ENCODE measurements around the gene XKR3.
"Not testable (repeated sequence)": the region's sequence is repeated elsewhere in the genome, so short reads cannot be mapped to it uniquely, and the experiment has no call there.

Gene XKR3

GRCh38 chr22:16804882-16805281 is 20.3 kb downstream of the XKR3 start:
- no peak for DNase-seq (ENCODE audit: low spot score)

GRCh38 chr22:16803255-16803917 is 21.8 kb downstream of the XKR3 start:
- DNase-seq (ENCODE audit: low spot score): no peak

GRCh38 chr22:16801571-16801970 is 23.6 kb downstream of the XKR3 start:
- no peak for DNase-seq (ENCODE audit: low spot score)

GRCh38 chr22:16801088-16801487 is 24.1 kb downstream of the XKR3 start:
- no peak for DNase-seq (ENCODE audit: low spot score)

GRCh38 chr22:16800358-16800757 is 24.9 kb downstream of the XKR3 start:
- DNase-seq (ENCODE audit: low spot score): no peak

- not testable (repeated sequence) for DNase-seq (ENCODE audit: low spot score)
These were observed 29.7 kb downstream of the XKR3 start for GRCh38 chr22:16795504-16795903.

- DNase-seq (ENCODE audit: low spot score): no peak
These were observed 31.4 kb downstream of the XKR3 start for GRCh38 chr22:16793831-16794230.

- DNase-seq (ENCODE audit: low spot score): no peak
These were observed 35.2 kb downstream of the XKR3 start for GRCh38 chr22:16789860-16790493.

GRCh38 chr22:16783930-16784354 is 41.3 kb downstream of the XKR3 start:
- no peak for DNase-seq (ENCODE audit: low spot score)

GRCh38 chr22:16783453-16783852 is 41.8 kb downstream of the XKR3 start:
- DNase-seq (ENCODE audit: low spot score): no peak

GRCh38 chr22:16781764-16782329 is 43.4 kb downstream of the XKR3 start:
- no peak for DNase-seq (ENCODE audit: low spot score)

GRCh38 chr22:16781074-16781763 is 44.0 kb downstream of the XKR3 start:
- no peak for DNase-seq (ENCODE audit: low spot score)

GRCh38 chr22:16777284-16777924 is 47.8 kb downstream of the XKR3 start:
- DNase-seq (ENCODE audit: low spot score): no peak

- DNase-seq (ENCODE audit: low spot score): no peak
These were observed 49.1 kb downstream of the XKR3 start for GRCh38 chr22:16776080-16776479.

- DNase-seq (ENCODE audit: low spot score): no peak
These were observed 50.2 kb downstream of the XKR3 start for GRCh38 chr22:16774911-16775500.

- DNase-seq (ENCODE audit: low spot score): not testable (repeated sequence)
These were observed 53.6 kb downstream of the XKR3 start for GRCh38 chr22:16771569-16771968.

GRCh38 chr22:16767927-16768326 is 57.3 kb downstream of the XKR3 start:
- DNase-seq (ENCODE audit: low spot score): not testable (repeated sequence)

GRCh38 chr22:16762224-16762623 is 63.0 kb downstream of the XKR3 start:
- not testable (repeated sequence) for DNase-seq (ENCODE audit: low spot score)

- DNase-seq (ENCODE audit: low spot score): not testable (repeated sequence)
These were observed 64.8 kb downstream of the XKR3 start for GRCh38 chr22:16760416-16760815.

- DNase-seq (ENCODE audit: low spot score): not testable (repeated sequence)
These were observed 75.9 kb downstream of the XKR3 start for GRCh38 chr22:16749282-16749681.

GRCh38 chr22:16748160-16748929 is 76.9 kb downstream of the XKR3 start:
- not testable (repeated sequence) for DNase-seq (ENCODE audit: low spot score)
